SKM-1 treated with dmso at 0.1 percent for 144 hours (cell line): ENCODE results near the gene HS6ST2.
A peak's percentile ranks its signal among the peaks of the same experiment; 100 is the strongest.

Source experiments
- DNase-seq: peaks from one replicate; lab custom pipeline; 2025; ENCODE audit not compliant: unreplicated experiment; lab: John Stamatoyannopoulos, UW

The HS6ST2 gene

GRCh38 chrX:132624466-132624865, 334.0 kb downstream of the HS6ST2 start:
- DNase-seq, result no peak

GRCh38 chrX:132623942-132624341, 334.5 kb downstream of the HS6ST2 start:
- no peak for DNase-seq

GRCh38 chrX:132623300-132623699, 335.1 kb downstream of the HS6ST2 start:
- DNase-seq, result no peak

- DNase-seq, result no peak
Measured at GRCh38 chrX:132622130-132622529, 336.3 kb downstream of the HS6ST2 start.

- no peak for DNase-seq
Measured at GRCh38 chrX:132618810-132619209, 339.6 kb downstream of the HS6ST2 start.

- peak; percentile 21 for DNase-seq
Measured at GRCh38 chrX:132615391-132616131, 342.9 kb downstream of the HS6ST2 start.

- DNase-seq, result no peak
Measured at GRCh38 chrX:132614297-132614696, 344.1 kb downstream of the HS6ST2 start.

GRCh38 chrX:132613801-132614200, 344.6 kb downstream of the HS6ST2 start:
- no peak for DNase-seq

GRCh38 chrX:132612821-132613564, 345.4 kb downstream of the HS6ST2 start:
- DNase-seq, result peak; percentile 26

- DNase-seq, result no peak
Measured at GRCh38 chrX:132610536-132610935, 347.9 kb downstream of the HS6ST2 start.

GRCh38 chrX:132609362-132609848, 349.0 kb downstream of the HS6ST2 start:
- no peak for DNase-seq

GRCh38 chrX:132603700-132604286, 354.6 kb downstream of the HS6ST2 start:
- no peak for DNase-seq

- DNase-seq, result no peak
Measured at GRCh38 chrX:132602701-132603100, 355.7 kb downstream of the HS6ST2 start.

- DNase-seq, result no peak
Measured at GRCh38 chrX:132594999-132595398, 363.4 kb downstream of the HS6ST2 start.

GRCh38 chrX:132594129-132594528, 364.3 kb downstream of the HS6ST2 start:
- no peak for DNase-seq

- no peak for DNase-seq
Measured at GRCh38 chrX:132592880-132593279, 365.5 kb downstream of the HS6ST2 start.

- DNase-seq, result no peak
Measured at GRCh38 chrX:132591719-132592275, 366.6 kb downstream of the HS6ST2 start.

GRCh38 chrX:132590350-132591026, 367.9 kb downstream of the HS6ST2 start:
- no peak for DNase-seq

- DNase-seq, result no peak
Measured at GRCh38 chrX:132584936-132585335, 373.5 kb downstream of the HS6ST2 start.

- DNase-seq, result no peak
Measured at GRCh38 chrX:132576939-132577338, 381.5 kb downstream of the HS6ST2 start.
